PC-3 (cell line): ENCODE measurements around the gene ABCG1. TPM values are rescaled to one million over a fixed set of nuclear protein-coding genes. Genes with fewer than 3 reads are reported as not detected.

ENCODE experiments used
- ATAC-seq: fragments of 200-7000 bp; cut with Tn5 transposase; 2 replicates; pipeline ENCODE4 v1.9.1; 2020; ENCODE audit warnings: mild to moderate bottlenecking, moderate library complexity
- BruUV-seq: library from RNA; stranded (reverse); fragments of 400-500 nt; replicated peaks from 2 replicates; lab custom pipeline; 2021; lab: Mats Ljungman, UMichigan
- CTCF ChIA-PET: fragments of 300-600 bp; sonication (Branson Sonifier 250); formaldehyde crosslinking; loops from one replicate; lab custom pipeline; 2022; ENCODE audit warnings: antibody characterized with exemption; lab: Charles Lee
- POLR2A ChIA-PET: fragments of 300-600 bp; sonication (Branson Sonifier 250); formaldehyde crosslinking; loops from one replicate; lab custom pipeline; 2022; ENCODE audit warnings: antibody characterized with exemption; ENCODE audit not compliant: unreplicated experiment; lab: Charles Lee
- DNase-seq: peaks from one replicate; pipeline ENCODE4 v3.0.0-alpha.2; 2015
- H2AFZ ChIP-seq: fragments of 300-600 bp; sonication (generic); 2 replicates; pipeline ENCODE4 v1.6.0; 2016; ENCODE audit warnings: antibody characterized with exemption, low read length
- H3F3A ChIP-seq: fragments of 300-600 bp; sonication (generic); one replicate; pipeline ENCODE4 v1.6.0; 2017; ENCODE audit warnings: antibody characterized with exemption, low read length, control low read depth, mild to moderate bottlenecking; ENCODE audit not compliant: unreplicated experiment
- H3K27ac ChIP-seq: fragments of 300-600 bp; sonication (generic); 2 replicates; pipeline ENCODE4 v1.5.1; 2016; ENCODE audit warnings: mild to moderate bottlenecking, low read length
- H3K27me3 ChIP-seq: fragments of 300-600 bp; sonication (generic); 2 replicates; pipeline ENCODE4 v1.6.1; 2016; ENCODE audit warnings: low read length, mixed read lengths
- H3K36me3 ChIP-seq: fragments of 300-600 bp; sonication (generic); 2 replicates; pipeline ENCODE4 v1.6.1; 2016; ENCODE audit warnings: low read depth, mixed run types, low read length, mixed read lengths
- H3K4me1 ChIP-seq: fragments of 300-600 bp; sonication (generic); 2 replicates; pipeline ENCODE4 v1.5.1; 2016; ENCODE audit warnings: low read length; ENCODE audit not compliant: insufficient read depth
- H3K4me2 ChIP-seq: fragments of 300-600 bp; sonication (generic); 2 replicates; pipeline ENCODE4 v1.6.0; 2016; ENCODE audit warnings: low read length
- H3K4me3 ChIP-seq: fragments of 300-600 bp; sonication (generic); 2 replicates; pipeline ENCODE4 v1.5.1; 2016; ENCODE audit warnings: mild to moderate bottlenecking, low read length, mixed read lengths
- H3K79me2 ChIP-seq: fragments of 300-600 bp; sonication (generic); 2 replicates; pipeline ENCODE4 v1.6.1; 2017; ENCODE audit warnings: low read length, mixed read lengths
- H3K9ac ChIP-seq: fragments of 300-600 bp; sonication (generic); 2 replicates; pipeline ENCODE4 v1.6.0; 2016; ENCODE audit warnings: mild to moderate bottlenecking, low read length
- H3K9me2 ChIP-seq: fragments of 300-600 bp; sonication (generic); replicated peaks from 2 replicates; pipeline ENCODE4 v1.6.1; 2016; ENCODE audit warnings: mixed run types, low read length, mixed read lengths
- H3K9me3 ChIP-seq: fragments of 300-600 bp; sonication (generic); 2 replicates; pipeline ENCODE4 v1.6.1; 2016; ENCODE audit warnings: low read length, mixed read lengths
- H4K20me1 ChIP-seq: fragments of 300-600 bp; sonication (generic); 2 replicates; pipeline ENCODE4 v1.6.1; 2016; ENCODE audit warnings: low read length, mixed read lengths
- EZH2 ChIP-seq: fragments of 300-600 bp; sonication (generic); IDR thresholded peaks from one replicate; pipeline ENCODE4 v1.6.1; 2017; ENCODE audit warnings: antibody characterized with exemption, mild to moderate bottlenecking, low read length; ENCODE audit not compliant: unreplicated experiment
- EZH2phosphoT487 ChIP-seq: fragments of 300-600 bp; sonication (generic); IDR thresholded peaks from 2 replicates; pipeline ENCODE4 v1.6.1; 2018; ENCODE audit warnings: mild to moderate bottlenecking, antibody characterized with exemption, low read length, borderline replicate concordance
- intact Hi-C: fragments of 100-400 bp; cut with micrococcal nuclease; formaldehyde crosslinking; loops from 2 replicates; pipeline ENCODE4 v1.9.0; 2023
- total RNA-seq: library from RNA; depleted of rRNA; stranded (reverse); fragments of >200 nt; gene quantifications from 2 replicates; pipeline ENCODE4 v1.2.3, GENCODE V29; 2014
- TF ChIP-seq, protein P1 (sequence below): fragments of 300-600 bp; sonication (generic); conservative IDR thresholded peaks from 2 replicates; pipeline ENCODE4 v1.5.1; 2017; ENCODE audit warnings: antibody characterized with exemption, low read depth, mild to moderate bottlenecking, low read length

The ABCG1 gene
- total RNA-seq, 1 experiment from 2014 or later: 0.66 TPM

DNA sequence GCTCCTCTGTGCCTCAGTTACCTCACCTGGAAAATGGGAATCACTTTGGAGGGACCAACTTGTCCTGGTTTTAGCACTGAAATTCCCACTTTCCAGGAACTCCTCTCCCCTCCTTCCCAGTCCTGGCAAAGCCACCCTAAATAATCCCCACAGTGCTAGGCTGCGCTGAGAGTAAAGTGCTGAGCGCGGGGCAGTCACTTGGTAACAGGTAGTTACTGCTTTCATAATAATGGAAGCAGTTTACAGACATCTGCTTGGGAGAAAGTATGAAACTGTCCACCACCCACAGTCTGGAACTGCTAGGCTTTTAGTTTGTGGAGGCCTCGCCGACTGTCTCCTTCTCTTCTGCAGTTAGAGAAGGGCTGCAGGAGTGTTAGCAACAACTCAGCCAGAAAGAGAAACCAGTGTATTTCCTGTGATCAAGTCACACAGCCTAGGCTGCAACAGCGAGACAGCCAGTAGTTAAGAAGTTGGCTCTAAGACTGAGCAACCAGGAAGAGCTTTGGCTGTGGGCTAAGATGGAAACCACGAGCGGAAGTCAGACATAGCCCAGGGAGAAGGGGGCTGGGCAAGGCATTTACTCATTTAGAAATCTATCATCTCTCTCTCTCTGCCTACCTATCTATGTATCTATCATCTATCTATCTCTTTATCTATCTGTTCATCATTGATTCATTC is 30.8 kb upstream of the ABCG1 start:
- ChIA-PET POLR2A (no interaction called here), CTCF (no interaction called here)
- TF ChIP-seq EZH2phosphoT487: no peak
- no peak for TF ChIP-seq EZH2
- TF ChIP-seq, protein P1, sequence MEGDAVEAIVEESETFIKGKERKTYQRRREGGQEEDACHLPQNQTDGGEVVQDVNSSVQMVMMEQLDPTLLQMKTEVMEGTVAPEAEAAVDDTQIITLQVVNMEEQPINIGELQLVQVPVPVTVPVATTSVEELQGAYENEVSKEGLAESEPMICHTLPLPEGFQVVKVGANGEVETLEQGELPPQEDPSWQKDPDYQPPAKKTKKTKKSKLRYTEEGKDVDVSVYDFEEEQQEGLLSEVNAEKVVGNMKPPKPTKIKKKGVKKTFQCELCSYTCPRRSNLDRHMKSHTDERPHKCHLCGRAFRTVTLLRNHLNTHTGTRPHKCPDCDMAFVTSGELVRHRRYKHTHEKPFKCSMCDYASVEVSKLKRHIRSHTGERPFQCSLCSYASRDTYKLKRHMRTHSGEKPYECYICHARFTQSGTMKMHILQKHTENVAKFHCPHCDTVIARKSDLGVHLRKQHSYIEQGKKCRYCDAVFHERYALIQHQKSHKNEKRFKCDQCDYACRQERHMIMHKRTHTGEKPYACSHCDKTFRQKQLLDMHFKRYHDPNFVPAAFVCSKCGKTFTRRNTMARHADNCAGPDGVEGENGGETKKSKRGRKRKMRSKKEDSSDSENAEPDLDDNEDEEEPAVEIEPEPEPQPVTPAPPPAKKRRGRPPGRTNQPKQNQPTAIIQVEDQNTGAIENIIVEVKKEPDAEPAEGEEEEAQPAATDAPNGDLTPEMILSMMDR: no peak
- H3K9me2 ChIP-seq: no peaks in the 10 kb centered on the region
- H4K20me1 ChIP-seq: no peaks in the 10 kb centered on the region
- DNase-seq: no peak
- no peak overlapping the region for H3K9ac ChIP-seq
- intact Hi-C loops: no loop called here
- no peak overlapping the region for H2AFZ ChIP-seq
- H3F3A ChIP-seq: no peaks in the 10 kb centered on the region
- BruUV-seq: no TSS peak
- H3K27me3 ChIP-seq: no peaks in the 10 kb centered on the region
- 0 out of 2 replicates have a peak, but pooled peaks cover 3% of the 10 kb centered on the region for H3K4me1 ChIP-seq
- no peaks in the 10 kb centered on the region for H3K36me3 ChIP-seq
- H3K4me3 ChIP-seq: no peak overlapping the region
- H3K4me2 ChIP-seq: no peak overlapping the region
- no peaks in the 10 kb centered on the region for H3K79me2 ChIP-seq
- H3K27ac ChIP-seq: no peak overlapping the region
- ATAC-seq: peak; percentile 29; the same call in 1 of the 2 replicates
- no peaks in the 10 kb centered on the region for H3K9me3 ChIP-seq

DNA sequence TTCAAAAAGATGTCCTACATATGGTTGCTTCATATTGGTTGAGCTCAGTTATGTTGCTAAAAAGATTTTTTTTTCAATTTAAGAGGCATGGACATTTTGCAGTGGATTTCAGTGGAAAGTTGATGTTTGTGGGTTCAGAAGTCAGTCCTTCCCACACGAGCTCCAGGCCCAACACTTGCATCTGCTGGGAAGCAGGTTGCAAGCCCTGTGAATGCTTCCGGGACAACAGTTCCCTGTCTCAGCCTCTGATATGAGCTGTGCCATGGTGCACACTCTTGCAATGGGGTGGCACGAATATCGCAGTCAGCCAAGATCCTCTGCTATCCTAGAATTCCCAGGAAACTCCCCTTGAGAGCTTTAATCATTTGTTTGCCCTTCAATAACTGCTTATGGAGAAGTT is 30.3 kb upstream of the ABCG1 start:
- Histone ChIP-seq H2AFZ (no peak overlapping the region), H3K27ac (no peak overlapping the region), H3K27me3 (no peaks in the 10 kb centered on the region), H3K9me3 (no peaks in the 10 kb centered on the region), H4K20me1 (no peaks in the 10 kb centered on the region), H3K9me2 (no peaks in the 10 kb centered on the region), H3K9ac (no peak overlapping the region), H3K4me1 (peaks cover 9% of the 10 kb centered on the region), H3K4me3 (no peak overlapping the region), H3K36me3 (no peaks in the 10 kb centered on the region), H3F3A (no peaks in the 10 kb centered on the region), H3K4me2 (no peak overlapping the region), H3K79me2 (no peaks in the 10 kb centered on the region)
- intact Hi-C loops: no loop called here
- no TSS peak for BruUV-seq
- ChIA-PET POLR2A (no interaction called here), CTCF (no interaction called here)
- no peak for ATAC-seq
- TF ChIP-seq EZH2 (no peak), EZH2phosphoT487 (no peak)
- TF ChIP-seq, protein P1: no peak
- DNase-seq: no peak

- intact Hi-C loops: no loop called here
- no peak overlapping the region for H3K9ac ChIP-seq
- no TSS peak for BruUV-seq
- TF ChIP-seq, protein P1: no peak
- no peak for TF ChIP-seq EZH2
- TF ChIP-seq EZH2phosphoT487: no peak
- no peaks in the 10 kb centered on the region for H3K9me3 ChIP-seq
- POLR2A ChIA-PET: no interaction called here
- CTCF ChIA-PET: no interaction called here
- H2AFZ ChIP-seq: no peak overlapping the region
- no peak overlapping the region for H3K27ac ChIP-seq
- H3K36me3 ChIP-seq: no peaks in the 10 kb centered on the region
- no peak overlapping the region for H3K4me3 ChIP-seq
- no peak for DNase-seq
- H3K4me2 ChIP-seq: no peak overlapping the region
- H3K27me3 ChIP-seq: no peaks in the 10 kb centered on the region
- no peaks in the 10 kb centered on the region for H4K20me1 ChIP-seq
- H3F3A ChIP-seq: no peaks in the 10 kb centered on the region
- H3K4me1 ChIP-seq: peaks cover 9% of the 10 kb centered on the region
- no peak for ATAC-seq
- H3K9me2 ChIP-seq: no peaks in the 10 kb centered on the region
- no peaks in the 10 kb centered on the region for H3K79me2 ChIP-seq
Observed at GRCh38 chr21:42189431-42189830, 29.5 kb upstream of the ABCG1 start.
